Measurements from ENCODE around the gene NCAM1. TPM values are rescaled to one million over a fixed set of nuclear protein-coding genes. Genes with fewer than 3 reads are reported as not detected.

NCAM1 gene
- polyA plus RNA-seq, 2 of the 4 experiments (the other 2 are of a cell fraction) = 0.01 to 0.12 TPM

GRCh38 chr11:113065330-113065729 lies 104.1 kb downstream of the NCAM1 start:
- H3K4me1 ChIP-seq = no peaks in the 10 kb centered on the region
- POLR2A ChIA-PET = no interaction called here
- no peak overlapping the region for H3K4me2 ChIP-seq
- TF ChIP-seq HEYL (CRISPR knock-in tag; IDR thresholded peaks at IDR 0.05) (no peak), POLR2A (IDR thresholded peaks at IDR 0.05; ENCODE audit: low read length) (no peak), ELK1 (IDR thresholded peaks at IDR 0.05; ENCODE audit: low read depth, low read length) (no peak), HOXA7 (CRISPR knock-in tag; IDR thresholded peaks at IDR 0.05) (no peak), MAX (IDR thresholded peaks at IDR 0.05) (no peak)
- TF ChIP-seq, protein P1, sequence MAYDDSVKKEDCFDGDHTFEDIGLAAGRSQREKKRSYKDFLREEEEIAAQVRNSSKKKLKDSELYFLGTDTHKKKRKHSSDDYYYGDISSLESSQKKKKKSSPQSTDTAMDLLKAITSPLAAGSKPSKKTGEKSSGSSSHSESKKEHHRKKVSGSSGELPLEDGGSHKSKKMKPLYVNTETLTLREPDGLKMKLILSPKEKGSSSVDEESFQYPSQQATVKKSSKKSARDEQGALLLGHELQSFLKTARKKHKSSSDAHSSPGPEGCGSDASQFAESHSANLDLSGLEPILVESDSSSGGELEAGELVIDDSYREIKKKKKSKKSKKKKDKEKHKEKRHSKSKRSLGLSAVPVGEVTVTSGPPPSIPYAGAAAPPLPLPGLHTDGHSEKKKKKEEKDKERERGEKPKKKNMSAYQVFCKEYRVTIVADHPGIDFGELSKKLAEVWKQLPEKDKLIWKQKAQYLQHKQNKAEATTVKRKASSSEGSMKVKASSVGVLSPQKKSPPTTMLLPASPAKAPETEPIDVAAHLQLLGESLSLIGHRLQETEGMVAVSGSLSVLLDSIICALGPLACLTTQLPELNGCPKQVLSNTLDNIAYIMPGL (CRISPR knock-in tag; IDR thresholded peaks at IDR 0.05; ENCODE audit: borderline replicate concordance) = no peak
- DNase-seq (ENCODE audit: low read depth in 1 of 2, low spot score in 1 of 2) (no peak), ATAC-seq (no peak), FAIRE-seq (no peak)
- no peak overlapping the region for H3K4me3 ChIP-seq
- 0% methylated on average over 1 of the region's 1 CpG for WGBS (ENCODE audit: missing lambda C conversion rate)
- CTCF ChIA-PET = no interaction called here
- H3K9me3 ChIP-seq = no peaks in the 10 kb centered on the region
- no peak overlapping the region for H3K27ac ChIP-seq

- no peak overlapping the region for H3K4me2 ChIP-seq
- no peak for DNase-seq (ENCODE audit: low read depth in 1 of 2, low spot score in 1 of 2)
- WGBS (ENCODE audit: missing lambda C conversion rate) = 25% methylated on average over 5 of the region's 5 CpGs
- CTCF ChIA-PET = no interaction called here
- ATAC-seq = no peak
- FAIRE-seq = no peak
- H3K9me3 ChIP-seq = no peaks in the 10 kb centered on the region
- TF ChIP-seq MAX (IDR thresholded peaks at IDR 0.05) (no peak), TFCP2L1 (CRISPR knock-in tag; IDR thresholded peaks at IDR 0.05) (no peak)
- TF ChIP-seq, protein P2, sequence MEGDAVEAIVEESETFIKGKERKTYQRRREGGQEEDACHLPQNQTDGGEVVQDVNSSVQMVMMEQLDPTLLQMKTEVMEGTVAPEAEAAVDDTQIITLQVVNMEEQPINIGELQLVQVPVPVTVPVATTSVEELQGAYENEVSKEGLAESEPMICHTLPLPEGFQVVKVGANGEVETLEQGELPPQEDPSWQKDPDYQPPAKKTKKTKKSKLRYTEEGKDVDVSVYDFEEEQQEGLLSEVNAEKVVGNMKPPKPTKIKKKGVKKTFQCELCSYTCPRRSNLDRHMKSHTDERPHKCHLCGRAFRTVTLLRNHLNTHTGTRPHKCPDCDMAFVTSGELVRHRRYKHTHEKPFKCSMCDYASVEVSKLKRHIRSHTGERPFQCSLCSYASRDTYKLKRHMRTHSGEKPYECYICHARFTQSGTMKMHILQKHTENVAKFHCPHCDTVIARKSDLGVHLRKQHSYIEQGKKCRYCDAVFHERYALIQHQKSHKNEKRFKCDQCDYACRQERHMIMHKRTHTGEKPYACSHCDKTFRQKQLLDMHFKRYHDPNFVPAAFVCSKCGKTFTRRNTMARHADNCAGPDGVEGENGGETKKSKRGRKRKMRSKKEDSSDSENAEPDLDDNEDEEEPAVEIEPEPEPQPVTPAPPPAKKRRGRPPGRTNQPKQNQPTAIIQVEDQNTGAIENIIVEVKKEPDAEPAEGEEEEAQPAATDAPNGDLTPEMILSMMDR (IDR thresholded peaks at IDR 0.05) = no peak
- H3K4me1 ChIP-seq = no peaks in the 10 kb centered on the region
- H3K27ac ChIP-seq = no peak overlapping the region
- H3K4me3 ChIP-seq = no peak overlapping the region
- POLR2A ChIA-PET = no interaction called here
Observed at GRCh38 chr11:113072237-113072858, 111.1 kb downstream of the NCAM1 start.

GRCh38 chr11:113073290-113073953 lies 112.2 kb downstream of the NCAM1 start:
- ChIA-PET POLR2A (no interaction called here), CTCF (no interaction called here)
- no peak overlapping the region for H3K4me3 ChIP-seq
- H3K4me1 ChIP-seq = no peaks in the 10 kb centered on the region
- 13% methylated on average over 3 of the region's 3 CpGs for WGBS (ENCODE audit: missing lambda C conversion rate)
- FAIRE-seq (no peak), ATAC-seq (no peak), DNase-seq (ENCODE audit: low read depth in 1 of 2, low spot score in 1 of 2) (no peak)
- TF ChIP-seq POLR2AphosphoS2 (conservative IDR thresholded peaks at IDR 0.05; ENCODE audit: low read length) (no peak), EP300 (IDR thresholded peaks at IDR 0.05) (no peak), HEYL (CRISPR knock-in tag; IDR thresholded peaks at IDR 0.05) (no peak), JUNB (IDR thresholded peaks at IDR 0.05) (no peak), ELK1 (IDR thresholded peaks at IDR 0.05; ENCODE audit: low read depth, low read length) (no peak), ZNF302 (CRISPR knock-in tag; IDR thresholded peaks at IDR 0.05) (no peak), HES2 (IDR thresholded peaks at IDR 0.05) (no peak), CHD2 (IDR thresholded peaks at IDR 0.05; ENCODE audit: low read length, partially characterized antibody) (no peak), HOXB13 (CRISPR knock-in tag; IDR thresholded peaks at IDR 0.05; ENCODE audit: low read depth) (no peak), FOSL2 (IDR thresholded peaks at IDR 0.05) (no peak), FOSL2 (CRISPR knock-in tag; IDR thresholded peaks at IDR 0.05) (no peak), RCOR1 (IDR thresholded peaks at IDR 0.05; ENCODE audit: low read depth, low read length) (no peak)
- no peak overlapping the region for H3K4me2 ChIP-seq
- no peak overlapping the region for H3K27ac ChIP-seq
- no peaks in the 10 kb centered on the region for H3K9me3 ChIP-seq

Measured in A549 (cell line).